ENCODE data around the gene TOLLIP.

- TF ChIP-seq CTCF (IDR thresholded peaks at IDR 0.05) (no peak), POLR2A (IDR thresholded peaks at IDR 0.05) (no peak)
Observed at GRCh38 chr11:1263010-1263409, 46.4 kb downstream of the TOLLIP start.

Data from Peyer's patch (tissue), 4 donors.